ENCODE results near the gene MAP3K20. TPM values are rescaled to one million over a fixed set of nuclear protein-coding genes. Genes with fewer than 3 reads are reported as not detected.

The MAP3K20 gene
- total and polyA plus RNA-seq, 2 of the 4 experiments (the other 2 are of a cell fraction): 27.5 to 84.4 TPM

DNA sequence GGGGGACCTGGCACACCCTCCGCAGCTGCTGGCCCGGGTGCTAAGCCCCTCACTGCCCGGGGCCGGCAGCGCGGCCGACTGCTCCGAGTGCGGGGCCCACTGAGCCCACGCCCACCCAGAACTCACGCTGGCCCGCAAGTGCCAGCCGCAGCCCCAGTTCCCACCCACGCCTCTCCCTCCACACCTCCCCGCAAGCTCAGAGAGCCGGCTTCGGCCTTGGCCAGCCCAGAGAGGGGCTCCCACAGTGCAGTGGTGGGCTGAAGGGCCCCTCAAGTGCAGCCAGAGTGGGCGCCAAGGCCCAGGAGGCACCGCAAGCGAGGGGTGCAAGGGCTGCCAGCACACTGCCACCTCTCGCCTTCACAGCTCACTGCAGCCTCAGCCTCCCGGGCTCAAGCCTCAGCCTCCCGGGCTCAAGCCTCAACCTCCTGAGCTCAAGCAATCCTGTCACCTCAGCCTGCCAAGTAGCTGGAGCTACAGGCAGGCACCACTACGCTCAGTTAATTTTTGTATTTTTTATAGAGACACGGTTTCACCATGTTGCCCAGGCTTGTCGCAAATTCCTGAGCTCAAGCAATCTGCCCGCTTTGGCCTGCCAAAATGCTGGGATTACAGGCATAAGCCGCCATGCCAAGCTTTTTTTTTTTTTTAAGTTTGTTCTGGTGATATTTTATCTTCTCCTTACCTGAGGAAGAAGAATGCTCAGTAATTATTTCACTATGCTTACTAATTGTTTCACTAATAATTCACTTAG lies 207.3 kb downstream of the MAP3K20 start:
- Histone ChIP-seq H4K5ac (ENCODE audit: low read depth, low read length) (no peak overlapping the region), H3K4ac (ENCODE audit: low read depth, low read length) (no peak overlapping the region), H3K4me1 (ENCODE audit: control insufficient read depth, insufficient read depth, low read length) (no peaks in the 10 kb centered on the region), H4K20me1 (ENCODE audit: insufficient read depth, low read length) (no peaks in the 10 kb centered on the region), H3K9ac (ENCODE audit: low read depth, low read length) (no peak overlapping the region), H4K8ac (ENCODE audit: low read depth in 2 of 2, low read length in 2 of 2) (no peak overlapping the region), H3K4me3 (ENCODE audit: insufficient read depth, low read depth, low read length) (no peak overlapping the region), H2AK5ac (ENCODE audit: low read depth, low read length) (no peak overlapping the region), H2BK20ac (ENCODE audit: low read depth, low read length) (no peak overlapping the region), H3K56ac (ENCODE audit: extremely low read depth, insufficient read depth, low read length) (no peak overlapping the region), H3K18ac (ENCODE audit: low read depth, low read length) (no peak overlapping the region), H3K9me3 (ENCODE audit: control insufficient read depth, insufficient read depth, low read length) (no peaks in the 10 kb centered on the region), H3K9me1 (ENCODE audit: insufficient read depth, low read length) (no peaks in the 10 kb centered on the region), H2BK15ac (ENCODE audit: low read depth, low read length) (no peak overlapping the region), H4K91ac (ENCODE audit: insufficient read depth, low read depth, low read length) (no peak overlapping the region), H3K79me1 (ENCODE audit: low read depth in 1 of 2, low read length in 2 of 2) (no peaks in the 10 kb centered on the region), H2AFZ (replicated peaks; ENCODE audit: low read length, poor library complexity) (no peak overlapping the region), H2AK9ac (replicated peaks; ENCODE audit: low read depth, low read length, poor library complexity) (no peak overlapping the region), H3K36me3 (ENCODE audit: control insufficient read depth, insufficient read depth, low read length) (no peaks in the 10 kb centered on the region), H2BK120ac (ENCODE audit: low read depth, low read length) (no peak overlapping the region), H2BK5ac (ENCODE audit: low read depth, low read length, poor library complexity, severe bottlenecking) (no peak overlapping the region), H3K23ac (ENCODE audit: low read depth, low read length) (no peak overlapping the region), H3K4me2 (ENCODE audit: low read depth, low read length) (no peak overlapping the region), H3K14ac (replicated peaks; ENCODE audit: low read depth, low read length) (no peak overlapping the region), H3K27me3 (ENCODE audit: control insufficient read depth, insufficient read depth, low read length) (no peaks in the 10 kb centered on the region), H3K27ac (ENCODE audit: insufficient read depth, low read length) (no peak overlapping the region)
- in situ Hi-C loops (cut with MboI; ENCODE audit: low sequenced_read_pairs) (no loop called here), dilution Hi-C loops (cut with HindIII; ENCODE audit: low sequenced_read_pairs, unreplicated experiment) (no loop called here), intact Hi-C loops (cut with micrococcal nuclease) (no loop called here)
- DNase-seq: no peak
- WGBS, 2 experiments (ENCODE audit: extremely low coverage in 2 of 2, insufficient read length in 1 of 2): 100% methylated on average over 4 of the region's 28 CpGs; no CpG with 5 or more reads in 1 of the 2 experiments
- no peak for ATAC-seq (ENCODE audit: low read depth)
- no TSS peak for BruUV-seq (replicated peaks)
- TF ChIP-seq NFE2L2 (IDR thresholded peaks at IDR 0.05; ENCODE audit: low read depth, low read length) (no peak), FOS (IDR thresholded peaks at IDR 0.05; ENCODE audit: low read depth, low read length) (no peak), RFX5 (IDR thresholded peaks at IDR 0.05; ENCODE audit: low read depth, low read length) (no peak), POLR2A (IDR thresholded peaks at IDR 0.05; ENCODE audit: low read depth, low read length) (no peak)
- POLR2A ChIA-PET (ENCODE audit: unreplicated experiment): no interaction called here
- CTCF ChIA-PET: no interaction called here
